Measurements from ENCODE around the gene PDLIM3.

PDLIM3 gene

DNA sequence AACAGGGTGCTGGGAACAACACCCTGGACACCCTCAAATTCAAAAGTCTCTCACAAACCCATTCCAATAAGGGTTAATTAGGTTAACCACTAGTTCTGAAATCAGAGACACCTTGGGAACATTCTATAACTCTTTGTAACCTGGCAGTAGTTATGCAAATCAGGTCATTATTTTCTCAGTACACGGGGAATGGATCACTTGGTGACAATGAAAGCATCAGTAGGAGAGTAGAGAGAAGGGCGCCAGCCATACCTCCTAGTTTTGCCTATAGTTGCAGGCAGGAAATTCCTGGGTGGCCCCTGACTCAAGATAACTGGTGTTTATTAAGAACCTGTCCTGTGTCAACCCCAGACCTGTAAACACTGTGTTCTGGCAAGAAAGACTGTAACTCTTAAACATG is 66.3 kb downstream of the PDLIM3 start:
- DNase-seq, result no peak

DNA sequence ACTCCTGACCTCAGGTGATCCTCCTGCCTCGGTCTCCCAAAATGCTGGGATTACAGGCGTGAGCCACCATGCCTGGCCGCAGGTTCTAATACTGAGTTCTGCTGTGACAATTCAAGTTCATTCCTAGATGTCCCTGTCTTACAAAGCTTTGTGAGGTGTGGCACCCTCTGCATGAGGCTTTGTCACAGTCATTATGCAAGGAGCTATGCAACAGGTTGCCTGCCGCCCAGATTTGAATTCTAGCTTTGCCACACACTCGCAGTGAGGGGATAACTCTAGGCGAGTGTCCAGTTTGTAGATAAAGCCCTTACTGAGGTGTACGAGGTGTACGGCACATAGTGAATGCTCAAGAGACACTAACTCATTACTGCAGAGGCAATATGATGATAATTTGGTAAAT is 67.3 kb downstream of the PDLIM3 start:
- DNase-seq, result no peak

DNA sequence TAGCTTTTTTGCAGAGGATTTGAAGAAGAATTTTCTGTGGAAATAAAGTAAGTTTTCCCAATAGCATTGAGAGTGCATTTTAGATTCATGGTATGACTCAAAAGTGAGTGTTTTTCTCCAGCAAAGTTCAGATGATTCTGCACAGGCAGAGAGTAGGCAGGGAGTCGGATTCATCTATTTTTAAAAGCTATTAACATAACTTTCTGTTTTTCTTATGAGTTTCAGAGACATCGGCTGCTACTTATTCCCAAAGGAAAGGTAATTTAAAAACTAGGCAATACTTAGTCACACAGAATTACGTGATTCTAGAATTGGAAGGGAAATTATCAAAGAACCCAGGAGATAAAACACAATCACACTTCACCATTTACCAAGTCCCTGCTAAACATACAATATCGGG is 68.2 kb downstream of the PDLIM3 start:
- no peak for DNase-seq

DNA sequence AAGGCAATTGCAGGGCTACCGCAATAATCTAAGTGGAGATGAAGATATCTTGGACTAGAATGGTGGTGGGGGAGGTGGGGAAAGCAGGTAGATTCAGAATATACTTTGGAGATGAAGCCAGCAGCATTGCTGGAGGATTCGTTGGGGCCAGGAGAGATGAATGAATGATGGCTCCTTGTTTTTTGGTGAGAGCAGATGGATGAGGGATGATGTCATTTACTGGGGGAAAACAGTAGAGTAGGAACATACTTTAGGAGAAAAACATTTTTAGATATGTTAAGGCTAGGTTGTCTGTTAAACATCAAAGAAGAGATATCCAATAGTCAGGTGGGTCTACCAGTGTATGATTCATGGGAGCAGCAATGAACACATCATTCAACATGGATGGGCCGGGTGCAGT is 69.6 kb downstream of the PDLIM3 start:
- no peak for DNase-seq

DNA sequence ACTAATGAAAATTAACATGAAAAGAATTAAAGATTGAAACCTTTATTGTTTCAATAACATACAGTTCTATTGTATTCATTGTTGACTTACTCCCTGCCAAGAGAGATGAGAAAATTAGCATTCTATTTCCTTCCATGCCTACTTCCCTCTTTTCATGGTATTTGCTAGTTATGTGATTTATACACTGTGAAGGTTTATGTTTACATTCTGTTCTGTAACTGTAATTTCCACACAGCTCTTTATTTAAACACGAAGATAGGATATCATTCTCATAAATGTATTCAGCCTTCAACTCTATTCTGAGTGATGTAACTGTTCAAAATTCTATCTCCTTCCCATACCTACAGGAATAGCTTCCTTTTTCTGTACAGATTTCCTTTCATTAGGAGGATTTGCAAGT is 70.4 kb downstream of the PDLIM3 start:
- no peak for DNase-seq

DNA sequence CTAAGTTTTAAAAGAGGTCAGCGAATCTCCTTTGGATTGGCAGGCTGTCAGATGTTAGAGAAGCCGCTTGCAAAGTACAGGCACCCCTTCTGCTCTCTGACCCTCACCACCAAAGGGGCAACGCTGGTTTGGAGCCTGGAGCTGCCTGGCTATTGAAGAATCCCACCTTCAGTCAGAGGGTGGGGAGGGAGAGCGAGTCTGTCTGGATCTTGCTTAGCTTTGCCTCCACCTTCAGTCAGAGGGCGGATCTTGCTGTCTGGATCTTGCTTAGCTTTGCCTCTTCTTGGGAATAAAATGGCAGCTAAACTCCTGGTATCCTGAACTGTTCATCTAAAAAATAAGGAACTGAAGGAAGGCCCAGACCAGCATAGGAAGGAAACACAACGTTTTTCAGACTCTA is 71.1 kb downstream of the PDLIM3 start:
- DNase-seq, result no peak

DNA sequence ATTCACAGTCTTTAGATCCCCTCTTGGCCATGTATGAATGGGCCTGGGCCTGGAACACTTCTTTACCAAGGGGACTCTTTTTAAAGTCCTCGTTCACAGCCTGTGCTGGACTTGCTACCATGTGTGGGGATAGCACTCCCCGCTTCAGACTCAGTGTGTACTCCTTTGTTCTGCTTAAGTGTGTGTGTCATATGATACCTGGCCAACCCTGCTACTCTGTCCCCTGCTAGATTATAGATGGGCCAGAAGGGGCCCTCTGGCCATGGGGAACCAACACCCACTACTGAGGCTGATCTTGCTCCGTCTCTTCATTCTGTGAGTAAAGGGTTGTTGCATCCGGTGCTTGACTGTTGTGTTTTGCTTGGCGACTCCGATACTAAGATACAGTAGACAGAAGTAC is 71.8 kb downstream of the PDLIM3 start:
- no peak for DNase-seq

DNA sequence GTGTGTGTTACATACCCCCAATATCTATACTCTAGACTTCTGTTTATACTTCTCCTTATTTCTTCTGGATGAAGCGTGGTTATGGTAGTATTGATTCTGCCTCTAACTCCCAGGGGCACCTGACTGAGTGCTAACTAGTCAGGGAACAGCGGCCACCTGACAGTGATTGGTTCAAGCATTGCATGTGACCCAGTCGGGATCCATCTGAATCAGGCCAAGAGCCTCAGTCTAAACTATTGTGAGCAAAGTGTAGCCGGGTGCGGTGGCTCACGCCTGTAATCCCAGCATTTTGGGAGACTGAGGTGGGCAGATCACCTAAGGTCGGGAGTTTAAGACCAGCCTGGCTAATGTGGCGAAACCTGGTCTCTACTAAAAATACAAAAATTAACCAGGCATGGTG is 73.7 kb downstream of the PDLIM3 start:
- no peak for DNase-seq

DNA sequence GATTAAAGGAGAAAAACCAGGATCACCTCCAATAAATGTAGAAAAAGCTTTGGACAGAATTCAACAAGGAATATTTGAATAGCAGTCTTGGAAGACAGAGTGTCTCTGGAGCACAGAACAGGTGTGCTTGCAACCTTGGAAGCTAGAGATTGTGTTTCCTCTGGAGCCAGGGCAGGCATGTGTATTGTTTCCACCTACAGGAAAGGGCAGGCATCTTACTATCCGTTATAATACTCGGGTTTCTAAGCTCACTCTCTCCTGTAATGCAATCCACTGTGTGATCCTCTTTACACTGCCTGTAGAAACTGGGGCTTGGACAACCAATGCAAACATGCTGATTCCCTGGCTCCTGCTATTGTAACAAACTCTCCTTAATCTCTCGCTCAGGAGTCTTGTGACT is 78.2 kb downstream of the PDLIM3 start:
- no peak for DNase-seq

DNA sequence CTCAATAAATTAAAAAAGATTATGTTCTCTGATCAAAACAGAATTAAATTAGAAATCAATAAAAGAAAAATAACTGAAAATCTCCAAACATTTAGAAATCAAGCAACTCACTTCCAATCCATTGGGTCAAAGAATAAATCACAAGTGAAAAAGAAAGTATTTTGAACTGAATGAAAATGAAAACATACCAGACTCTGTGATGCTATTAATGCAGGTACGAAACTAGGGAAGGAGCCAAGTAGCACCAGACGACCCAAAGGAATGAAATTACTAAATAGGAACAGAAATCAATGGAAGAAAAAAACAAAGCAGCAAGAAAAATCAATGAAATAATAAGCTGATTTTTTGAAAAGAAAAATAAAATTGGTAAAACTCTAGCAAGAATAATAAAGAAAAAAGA is 79.2 kb downstream of the PDLIM3 start:
- DNase-seq, result no peak

Measured in activated T-cell treated with anti-CD3 and anti-CD28 coated beads, Interleukin-2, amount 50 U/mL, for 1 hour (primary cell).